ENCODE data around the gene RPUSD1. TPM values are rescaled to one million over a fixed set of nuclear protein-coding genes. Genes with fewer than 3 reads are reported as not detected.
"Not testable (repeated sequence)": the region's sequence is repeated elsewhere in the genome, so short reads cannot be mapped to it uniquely, and the experiment has no call there.

The RPUSD1 gene
- total and polyA plus RNA-seq, 2 experiments from 2014 or later = 15.4 to 54.3 TPM

- DNase-seq = no peak
These were observed 42.4 kb downstream of the RPUSD1 start for GRCh38 chr16:745739-746138.

GRCh38 chr16:743794-744500 lies 44.2 kb downstream of the RPUSD1 start:
- DNase-seq = no peak
- Histone ChIP-seq H4K20me1 (ENCODE audit: insufficient read depth) (no peaks in the 10 kb centered on the region), H3F3A (ENCODE audit: insufficient read depth) (no peaks in the 10 kb centered on the region), H3K4me2 (ENCODE audit: unreplicated experiment) (no peak overlapping the region), H2AFZ (no peak overlapping the region), H3K4me1 (ENCODE audit: insufficient read depth) (peaks cover 3% of the 10 kb centered on the region), H3K79me2 (ENCODE audit: insufficient read depth) (no peaks in the 10 kb centered on the region; the same call in 1 of the 2 replicates), H3K9me3 (ENCODE audit: low read depth) (no peaks in the 10 kb centered on the region), H3K9me2 (ENCODE audit: insufficient read depth) (no peaks in the 10 kb centered on the region), H3K9ac (no peak overlapping the region), H3K27me3 (replicated peaks; ENCODE audit: insufficient read depth) (no peaks in the 10 kb centered on the region), H3K4me3 (no peak overlapping the region), H3K27ac (no peak overlapping the region), H3K36me3 (ENCODE audit: low read depth) (no peaks in the 10 kb centered on the region)
- no peak for TF ChIP-seq EZH2phosphoT487 (IDR thresholded peaks at IDR 0.05; ENCODE audit: insufficient read depth, low read depth)
- TF ChIP-seq EZH2 (IDR thresholded peaks at IDR 0.05; ENCODE audit: insufficient read depth, poor library complexity, severe bottlenecking) = no peak
- 75 to 80% methylated on average over 20 to 21 of the region's 21 CpGs for WGBS, 2 experiments (ENCODE audit: low coverage in 1 of 2, low lambda C conversion rate in 2 of 2, missing lambda C conversion rate in 2 of 2)
- in situ Hi-C loops (cut with MboI) = no loop called here

More at GRCh38 chr16:745739-746138, 42.4 kb downstream of the RPUSD1 start:
- Histone ChIP-seq H3F3A (ENCODE audit: insufficient read depth) (peaks cover 8% of the 10 kb centered on the region), H4K20me1 (ENCODE audit: insufficient read depth) (no peaks in the 10 kb centered on the region), H3K4me2 (ENCODE audit: unreplicated experiment) (no peak overlapping the region), H3K36me3 (ENCODE audit: low read depth) (no peaks in the 10 kb centered on the region), H3K4me3 (no peak overlapping the region), H3K79me2 (ENCODE audit: insufficient read depth) (no peaks in the 10 kb centered on the region), H3K27me3 (replicated peaks; ENCODE audit: insufficient read depth) (no peaks in the 10 kb centered on the region), H3K9me2 (ENCODE audit: insufficient read depth) (no peaks in the 10 kb centered on the region), H3K27ac (no peak overlapping the region), H3K9me3 (ENCODE audit: low read depth) (no peaks in the 10 kb centered on the region), H3K4me1 (ENCODE audit: insufficient read depth) (peaks cover 11% of the 10 kb centered on the region), H2AFZ (no peak overlapping the region), H3K9ac (no peak overlapping the region)
- TF ChIP-seq EZH2phosphoT487 (IDR thresholded peaks at IDR 0.05; ENCODE audit: insufficient read depth, low read depth) (no peak), EZH2 (IDR thresholded peaks at IDR 0.05; ENCODE audit: insufficient read depth, poor library complexity, severe bottlenecking) (no peak)
- 8% methylated on average over 14 of the region's 14 CpGs for WGBS, 2 experiments (ENCODE audit: low coverage in 1 of 2, low lambda C conversion rate in 2 of 2, missing lambda C conversion rate in 2 of 2)
- in situ Hi-C loops (cut with MboI) = no loop called here

GRCh38 chr16:742894-743293 lies 45.3 kb downstream of the RPUSD1 start:
- H3K4me1 ChIP-seq (ENCODE audit: insufficient read depth); H3F3A ChIP-seq (ENCODE audit: insufficient read depth); H3K9ac ChIP-seq; H3K27ac ChIP-seq; H3K4me3 ChIP-seq; H3K79me2 ChIP-seq (ENCODE audit: insufficient read depth); H3K9me2 ChIP-seq (ENCODE audit: insufficient read depth); H3K4me2 ChIP-seq (ENCODE audit: unreplicated experiment); H4K20me1 ChIP-seq (ENCODE audit: insufficient read depth); H2AFZ ChIP-seq; H3K36me3 ChIP-seq (ENCODE audit: low read depth); in situ Hi-C loops (cut with MboI); DNase-seq; H3K27me3 ChIP-seq (replicated peaks; ENCODE audit: insufficient read depth); H3K9me3 ChIP-seq (ENCODE audit: low read depth): not testable (repeated sequence)
- WGBS, 2 experiments (ENCODE audit: low coverage in 1 of 2, low lambda C conversion rate in 2 of 2, missing lambda C conversion rate in 2 of 2) = 67 to 68% methylated on average over 14 of the region's 14 CpGs

- 89 to 90% methylated on average over 15 of the region's 15 CpGs for WGBS, 2 experiments (ENCODE audit: low coverage in 1 of 2, low lambda C conversion rate in 2 of 2, missing lambda C conversion rate in 2 of 2)
- Histone ChIP-seq H3F3A (ENCODE audit: insufficient read depth) (no peaks in the 10 kb centered on the region), H3K36me3 (ENCODE audit: low read depth) (no peaks in the 10 kb centered on the region), H3K79me2 (ENCODE audit: insufficient read depth) (no peaks in the 10 kb centered on the region; the same call in 1 of the 2 replicates), H3K9ac (no peak overlapping the region), H4K20me1 (ENCODE audit: insufficient read depth) (no peaks in the 10 kb centered on the region), H3K27ac (no peak overlapping the region), H2AFZ (no peak overlapping the region), H3K27me3 (replicated peaks; ENCODE audit: insufficient read depth) (no peaks in the 10 kb centered on the region), H3K9me3 (ENCODE audit: low read depth) (no peaks in the 10 kb centered on the region), H3K9me2 (ENCODE audit: insufficient read depth) (no peaks in the 10 kb centered on the region), H3K4me3 (no peak overlapping the region), H3K4me1 (ENCODE audit: insufficient read depth) (no peaks in the 10 kb centered on the region; the same call in 1 of the 2 replicates), H3K4me2 (ENCODE audit: unreplicated experiment) (no peak overlapping the region)
- TF ChIP-seq EZH2phosphoT487 (IDR thresholded peaks at IDR 0.05; ENCODE audit: insufficient read depth, low read depth) = no peak
- no peak for TF ChIP-seq EZH2 (IDR thresholded peaks at IDR 0.05; ENCODE audit: insufficient read depth, poor library complexity, severe bottlenecking)
- in situ Hi-C loops (cut with MboI) = no loop called here
- no peak for DNase-seq
These were observed 46.1 kb downstream of the RPUSD1 start for GRCh38 chr16:741986-742629.

Data from GM23248 (cell line).